Right atrium auricular region (tissue), 2 donors: Measurements from ENCODE around the gene ELMO1. TPM values are rescaled to one million over a fixed set of nuclear protein-coding genes. Genes with fewer than 3 reads are reported as not detected.
"Not testable (repeated sequence)": the region's sequence is repeated elsewhere in the genome, so short reads cannot be mapped to it uniquely, and the experiment has no call there.

Source experiments
- DNase-seq: peaks from one replicate; pipeline ENCODE4 v3.0.0-alpha.2; 2019; ENCODE audit warnings: low spot score
- H3K27ac ChIP-seq, 2 donors: fragments of 200-600 bp; sonication (generic); 1 replicate in 1 of 2; 2 replicates in 1 of 2; pipeline ENCODE4 v1.5.1; 2016 to 2019
- H3K27me3 ChIP-seq, 2 donors: fragments of 200-600 bp; sonication (generic); one replicate each; pipeline versions ENCODE4 v1.5.1 to v1.6.0; 2017 to 2019
- H3K36me3 ChIP-seq: fragments of 200-600 bp; sonication (generic); one replicate; pipeline ENCODE4 v1.5.1; 2016
- H3K4me1 ChIP-seq, 2 donors: fragments of 200-600 bp; sonication (generic); one replicate each; pipeline versions ENCODE4 v1.5.1 to v1.6.0; 2017 to 2019
- H3K4me3 ChIP-seq, 2 donors: fragments of 200-600 bp; sonication (generic); 1 replicate in 1 of 2; 2 replicates in 1 of 2; pipeline ENCODE4 v1.5.1; 2017 to 2019; ENCODE audit warnings: mild to moderate bottlenecking in 1 of 2, moderate library complexity in 1 of 2
- H3K9me3 ChIP-seq, 2 donors: fragments of 200-600 bp; sonication (generic); one replicate each; pipeline ENCODE4 v1.5.1; 2019
- CTCF ChIP-seq, 2 donors: fragments of 200-600 bp; sonication (generic); IDR thresholded peaks; one replicate each; pipeline ENCODE4 v1.5.1; 2019; ENCODE audit warnings: antibody characterized with exemption in 2 of 2
- total RNA-seq, 2 donors: library from RNA; depleted of rRNA; stranded (reverse); fragments of >200 nt; gene quantifications; one replicate each; pipeline ENCODE4 v1.1.0, GENCODE V29; 2016

The ELMO1 gene
- total RNA-seq, 2 donors from 2014 or later: 24.4 to 45.1 TPM

DNA sequence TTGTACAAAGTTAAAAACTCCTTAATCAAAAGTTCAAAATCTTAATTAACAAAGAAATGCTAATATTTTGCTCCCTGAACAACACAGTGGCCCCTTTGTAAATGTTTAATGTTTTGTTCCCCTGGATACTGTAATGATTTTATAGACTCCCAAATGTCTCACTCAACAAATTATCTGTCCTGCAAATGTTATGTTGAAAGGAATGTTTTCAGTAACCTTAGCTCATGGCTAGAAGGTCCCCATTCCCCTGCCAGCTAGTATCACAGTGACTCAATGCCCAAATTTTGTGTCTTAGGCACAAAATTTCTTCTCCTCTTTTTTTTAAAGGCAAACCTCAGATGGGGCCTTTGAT, 298.9 kb downstream of the ELMO1 start:
- Histone ChIP-seq H3K27ac (no peak overlapping the region), H3K27me3 (no peaks in the 10 kb centered on the region), H3K9me3 (no peaks in the 10 kb centered on the region), H3K4me1 (peaks cover 0 to 14% of the 10 kb centered on the region in 2 donors), H3K36me3 (peaks cover 8% of the 10 kb centered on the region), H3K4me3 (no peak overlapping the region)
- no peak for DNase-seq
- TF ChIP-seq CTCF (IDR thresholded peaks at IDR 0.05): no peak

GRCh38 chr7:37149051-37149772, 299.5 kb downstream of the ELMO1 start:
- Histone ChIP-seq H3K27ac (no peak overlapping the region), H3K4me3 (no peak overlapping the region), H3K4me1 (peaks cover 0 to 14% of the 10 kb centered on the region in 2 donors), H3K27me3 (no peaks in the 10 kb centered on the region), H3K36me3 (peaks cover 8% of the 10 kb centered on the region), H3K9me3 (no peaks in the 10 kb centered on the region)
- no peak for TF ChIP-seq CTCF (IDR thresholded peaks at IDR 0.05)
- DNase-seq: no peak

GRCh38 chr7:37145682-37146081, 303.0 kb downstream of the ELMO1 start:
- Histone ChIP-seq H3K27me3 (no peaks in the 10 kb centered on the region), H3K27ac (no peak overlapping the region), H3K4me1 (peaks cover 0 to 14% of the 10 kb centered on the region in 2 donors), H3K4me3 (no peak overlapping the region), H3K36me3 (no peaks in the 10 kb centered on the region), H3K9me3 (peaks cover 0 to 5% of the 10 kb centered on the region in 2 donors)
- DNase-seq: no peak
- no peak for TF ChIP-seq CTCF (IDR thresholded peaks at IDR 0.05)

DNA sequence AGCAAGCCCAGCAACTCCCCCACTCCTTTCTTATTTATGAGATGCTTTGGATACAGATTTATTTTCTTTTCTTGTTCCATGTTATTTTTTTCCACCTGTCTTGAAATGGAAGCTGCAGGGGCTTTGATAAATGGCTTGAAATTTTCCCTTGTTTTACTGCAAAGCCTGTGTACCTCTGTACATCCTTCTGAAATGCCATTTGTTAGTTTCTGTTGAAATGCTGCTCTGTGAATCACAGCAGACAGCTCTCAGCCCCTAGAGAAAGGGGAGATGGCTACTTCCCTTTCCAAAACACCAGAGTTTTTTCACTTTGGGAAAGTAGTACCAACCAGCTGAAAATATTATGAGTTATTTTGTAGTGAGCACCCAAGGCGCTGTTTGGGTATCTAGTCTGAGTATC, 304.2 kb downstream of the ELMO1 start:
- no peaks in the 10 kb centered on the region for H3K36me3 ChIP-seq
- no peak overlapping the region for H3K4me3 ChIP-seq
- no peaks in the 10 kb centered on the region for H3K27me3 ChIP-seq
- H3K4me1 ChIP-seq: peaks cover 0 to 8% of the 10 kb centered on the region in 2 donors
- no peak for TF ChIP-seq CTCF (IDR thresholded peaks at IDR 0.05)
- H3K27ac ChIP-seq: no peak overlapping the region
- H3K9me3 ChIP-seq: peaks cover 0 to 15% of the 10 kb centered on the region in 2 donors
- no peak for DNase-seq

DNA sequence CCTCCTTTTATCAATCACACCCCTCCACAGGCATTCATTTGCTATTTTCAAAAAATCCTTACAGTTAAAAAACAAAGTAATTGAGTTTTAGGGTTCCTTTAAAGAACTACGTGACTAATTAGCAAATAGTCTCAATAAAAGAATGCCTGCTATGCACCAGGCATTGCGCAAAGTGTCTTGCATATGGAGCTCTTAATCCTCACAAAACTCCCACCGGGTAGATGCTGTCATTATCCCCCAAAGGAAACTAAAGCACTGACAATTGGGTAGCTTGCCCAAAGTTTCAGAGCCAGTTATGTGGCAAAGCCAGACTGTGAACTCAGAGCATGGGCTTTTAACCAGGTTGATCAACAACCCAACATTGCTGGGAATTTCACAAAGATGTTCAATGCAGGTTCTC, 305.7 kb downstream of the ELMO1 start:
- Histone ChIP-seq H3K9me3 (peaks cover 0 to 21% of the 10 kb centered on the region in 2 donors), H3K4me1 (no peaks in the 10 kb centered on the region), H3K27me3 (no peaks in the 10 kb centered on the region), H3K36me3 (no peaks in the 10 kb centered on the region), H3K27ac (no peak overlapping the region), H3K4me3 (no peak overlapping the region)
- no peak for TF ChIP-seq CTCF (IDR thresholded peaks at IDR 0.05)
- DNase-seq: no peak

DNA sequence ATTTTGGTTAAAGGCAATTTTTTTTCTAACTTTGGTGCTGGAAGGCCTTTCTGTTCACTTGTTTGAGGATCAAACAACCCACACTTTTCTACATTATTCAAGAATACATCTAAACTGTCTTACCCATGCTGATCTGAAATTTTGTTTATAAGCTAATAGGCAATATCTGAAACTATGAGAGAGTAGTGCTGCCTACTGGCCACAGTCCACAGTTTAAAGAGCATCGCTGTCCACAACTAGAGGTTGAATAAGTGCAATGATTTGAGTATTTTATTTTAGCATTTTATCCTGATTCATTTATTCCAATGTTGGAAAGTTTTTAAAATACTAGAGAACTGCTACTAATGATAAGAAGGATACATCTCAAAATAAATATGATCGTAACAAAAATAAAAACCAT, 306.9 kb downstream of the ELMO1 start:
- TF ChIP-seq CTCF (IDR thresholded peaks at IDR 0.05): peak in 1 of 2 donors; percentile 13
- Histone ChIP-seq H3K4me3 (no peak overlapping the region), H3K9me3 (peaks cover 0 to 21% of the 10 kb centered on the region in 2 donors), H3K27ac (no peak overlapping the region), H3K27me3 (no peaks in the 10 kb centered on the region), H3K36me3 (no peaks in the 10 kb centered on the region), H3K4me1 (no peaks in the 10 kb centered on the region)
- DNase-seq: no peak

DNA sequence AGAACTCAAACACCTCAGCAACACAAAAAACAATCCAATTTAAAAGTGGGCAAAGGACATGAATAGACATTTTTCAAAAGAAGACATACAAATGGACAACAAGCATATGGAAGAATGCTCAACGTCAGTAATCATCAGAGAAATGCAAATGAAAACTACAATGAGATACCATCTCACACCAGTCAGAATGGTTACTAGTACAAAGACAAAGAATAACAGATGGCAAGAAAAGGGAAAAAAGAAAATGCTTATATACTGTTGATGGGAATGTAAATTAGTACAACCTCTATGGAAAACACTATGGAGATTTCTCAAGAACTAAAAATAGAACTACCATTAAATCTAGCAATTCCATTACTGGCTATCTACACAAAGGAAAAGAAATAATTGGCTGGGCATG, 314.8 kb downstream of the ELMO1 start:
- not testable (repeated sequence) for H3K9me3 ChIP-seq, H3K36me3 ChIP-seq, H3K4me3 ChIP-seq, H3K4me1 ChIP-seq, H3K27me3 ChIP-seq, H3K27ac ChIP-seq, DNase-seq
